ENCODE data around the gene UBXN11. TPM values are rescaled to one million over a fixed set of nuclear protein-coding genes. Genes with fewer than 3 reads are reported as not detected.

Gene UBXN11
- total RNA-seq, 1 donor from 2014 or later, result 12.8 TPM

- Mint-ChIP-seq H3K4me1 (ENCODE audit: low read depth, unreplicated experiment) (no peaks in the 10 kb centered on the region), H3K4me3 (ENCODE audit: unreplicated experiment) (no peak overlapping the region), H3K27me3 (ENCODE audit: low read depth, unreplicated experiment) (no peaks in the 10 kb centered on the region), H3K36me3 (ENCODE audit: low read depth, unreplicated experiment) (peaks cover 49% of the 10 kb centered on the region), H3K9me3 (ENCODE audit: unreplicated experiment) (peaks cover 17% of the 10 kb centered on the region), H3K27ac (ENCODE audit: unreplicated experiment) (no peak overlapping the region)
- Histone ChIP-seq H4K20me1 (ENCODE audit: insufficient read depth, low read length) (no peaks in the 10 kb centered on the region), H3K9ac (ENCODE audit: low read length) (no peak overlapping the region), H3K27me3 (ENCODE audit: insufficient read depth, low read length) (no peaks in the 10 kb centered on the region), H3K27ac (ENCODE audit: low read depth, low read length) (no peak overlapping the region), H3K9me3 (ENCODE audit: insufficient read depth, low read depth, low read length) (peaks cover 15% of the 10 kb centered on the region), H3K4me2 (ENCODE audit: low read length) (no peak overlapping the region), H3K4me3 (ENCODE audit: insufficient read depth, low read depth, low read length) (no peak overlapping the region), H2AFZ (ENCODE audit: low read depth, low read length) (no peak overlapping the region), H3K79me2 (ENCODE audit: insufficient read depth, low read length) (no peaks in the 10 kb centered on the region), H3K4me1 (ENCODE audit: insufficient read depth, low read length) (peaks cover 3% of the 10 kb centered on the region), H3K36me3 (ENCODE audit: insufficient read depth, low read length) (peaks cover 21% of the 10 kb centered on the region)
- DNase-seq (ENCODE audit: low read depth) (no peak), FAIRE-seq (no peak)
- no peak for TF ChIP-seq EZH2 (IDR thresholded peaks at IDR 0.05; ENCODE audit: insufficient read depth, low read length)
- no peak for TF ChIP-seq CTCF (IDR thresholded peaks at IDR 0.05; ENCODE audit: insufficient read depth, low read depth, low read length)
Measured at GRCh38 chr1:26268290-26269197, 37.9 kb downstream of the UBXN11 start.

GRCh38 chr1:26265405-26265804 lies 41.0 kb downstream of the UBXN11 start:
- H3K4me2 ChIP-seq (ENCODE audit: low read length), result no peak overlapping the region
- peaks cover 20% of the 10 kb centered on the region for H3K36me3 ChIP-seq (ENCODE audit: insufficient read depth, low read length)
- no peak overlapping the region for H3K27ac Mint-ChIP-seq (ENCODE audit: unreplicated experiment)
- no peak for DNase-seq (ENCODE audit: low read depth)
- H3K9ac ChIP-seq (ENCODE audit: low read length), result no peak overlapping the region
- no peak overlapping the region for H3K4me3 ChIP-seq (ENCODE audit: insufficient read depth, low read depth, low read length)
- no peaks in the 10 kb centered on the region for H3K27me3 Mint-ChIP-seq (ENCODE audit: low read depth, unreplicated experiment)
- no peaks in the 10 kb centered on the region for H4K20me1 ChIP-seq (ENCODE audit: insufficient read depth, low read length)
- no peak for FAIRE-seq
- peaks cover 3% of the 10 kb centered on the region for H3K4me1 ChIP-seq (ENCODE audit: insufficient read depth, low read length)
- TF ChIP-seq EZH2 (IDR thresholded peaks at IDR 0.05; ENCODE audit: insufficient read depth, low read length) (no peak), CTCF (IDR thresholded peaks at IDR 0.05; ENCODE audit: insufficient read depth, low read depth, low read length) (no peak)
- no peak overlapping the region for H3K4me3 Mint-ChIP-seq (ENCODE audit: unreplicated experiment)
- peaks cover 17% of the 10 kb centered on the region for H3K9me3 Mint-ChIP-seq (ENCODE audit: unreplicated experiment)
- H3K4me1 Mint-ChIP-seq (ENCODE audit: low read depth, unreplicated experiment), result no peaks in the 10 kb centered on the region
- H3K36me3 Mint-ChIP-seq (ENCODE audit: low read depth, unreplicated experiment), result peaks cover 36% of the 10 kb centered on the region
- H3K27me3 ChIP-seq (ENCODE audit: insufficient read depth, low read length), result no peaks in the 10 kb centered on the region
- no peak overlapping the region for H3K27ac ChIP-seq (ENCODE audit: low read depth, low read length)
- no peaks in the 10 kb centered on the region for H3K79me2 ChIP-seq (ENCODE audit: insufficient read depth, low read length)
- H3K9me3 ChIP-seq (ENCODE audit: insufficient read depth, low read depth, low read length), result peaks cover 15% of the 10 kb centered on the region
- no peak overlapping the region for H2AFZ ChIP-seq (ENCODE audit: low read depth, low read length)

GRCh38 chr1:26263212-26263611 lies 43.2 kb downstream of the UBXN11 start:
- peaks cover 4% of the 10 kb centered on the region for H3K4me1 Mint-ChIP-seq (ENCODE audit: low read depth, unreplicated experiment)
- H3K4me1 ChIP-seq (ENCODE audit: insufficient read depth, low read length), result peaks cover 3% of the 10 kb centered on the region
- no peak overlapping the region for H3K9ac ChIP-seq (ENCODE audit: low read length)
- no peaks in the 10 kb centered on the region for H3K79me2 ChIP-seq (ENCODE audit: insufficient read depth, low read length)
- H3K4me3 Mint-ChIP-seq (ENCODE audit: unreplicated experiment), result no peak overlapping the region
- H4K20me1 ChIP-seq (ENCODE audit: insufficient read depth, low read length), result no peaks in the 10 kb centered on the region
- no peak overlapping the region for H3K4me3 ChIP-seq (ENCODE audit: insufficient read depth, low read depth, low read length)
- H3K9me3 ChIP-seq (ENCODE audit: insufficient read depth, low read depth, low read length), result peaks cover 2% of the 10 kb centered on the region
- no peak overlapping the region for H2AFZ ChIP-seq (ENCODE audit: low read depth, low read length)
- peaks cover 23% of the 10 kb centered on the region for H3K36me3 Mint-ChIP-seq (ENCODE audit: low read depth, unreplicated experiment)
- H3K27ac Mint-ChIP-seq (ENCODE audit: unreplicated experiment), result no peak overlapping the region
- FAIRE-seq, result no peak
- no peak overlapping the region for H3K27ac ChIP-seq (ENCODE audit: low read depth, low read length)
- H3K27me3 ChIP-seq (ENCODE audit: insufficient read depth, low read length), result no peaks in the 10 kb centered on the region
- H3K9me3 Mint-ChIP-seq (ENCODE audit: unreplicated experiment), result peaks cover under 1% of the 10 kb centered on the region
- no peaks in the 10 kb centered on the region for H3K27me3 Mint-ChIP-seq (ENCODE audit: low read depth, unreplicated experiment)
- H3K36me3 ChIP-seq (ENCODE audit: insufficient read depth, low read length), result peaks cover 20% of the 10 kb centered on the region
- no peak for DNase-seq (ENCODE audit: low read depth)
- H3K4me2 ChIP-seq (ENCODE audit: low read length), result no peak overlapping the region
- TF ChIP-seq CTCF (IDR thresholded peaks at IDR 0.05; ENCODE audit: insufficient read depth, low read depth, low read length), result no peak

All from astrocyte (in vitro differentiated cells and primary cell).